Femur (tissue), 1 donor: ENCODE measurements around the gene EIF3D.
A peak's percentile ranks its signal among the peaks of the same experiment; 100 is the strongest.

Experiments used
- DNase-seq: peaks from one replicate; pipeline ENCODE4 v3.0.0-alpha.2; 2017

The EIF3D gene

DNA sequence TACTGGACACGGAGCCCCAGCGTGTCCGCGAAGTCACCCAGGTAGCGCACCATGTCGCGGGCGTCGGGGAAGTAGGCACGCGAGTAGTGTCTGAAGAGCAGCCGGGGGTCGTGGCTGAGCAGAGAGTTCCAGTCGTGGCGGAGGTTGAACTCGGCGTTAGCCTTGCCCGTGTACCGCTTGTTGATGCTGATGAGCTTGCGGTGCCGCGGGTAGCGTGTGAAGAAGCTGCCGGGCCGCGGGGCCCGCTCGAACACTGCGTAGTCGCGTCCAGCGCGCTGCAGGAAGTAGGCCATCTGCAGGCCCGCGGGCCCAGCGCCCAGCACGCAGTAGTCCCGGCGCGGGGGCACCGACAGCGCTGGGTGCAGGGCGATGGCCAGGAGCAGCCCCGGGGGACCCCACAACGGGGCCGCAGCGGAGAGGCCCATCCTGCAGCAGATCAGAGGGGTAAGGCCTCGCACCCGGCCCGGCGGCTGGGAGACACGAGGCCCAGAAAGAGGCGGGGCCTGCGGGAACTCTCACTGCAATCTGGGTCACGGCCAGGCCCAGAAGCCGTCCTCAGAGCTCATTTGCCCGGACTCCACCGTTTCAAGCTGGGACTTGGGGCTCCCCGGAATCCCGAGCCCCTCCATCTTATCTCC lies 22.8 kb downstream of the EIF3D start:
- no peak for DNase-seq

DNA sequence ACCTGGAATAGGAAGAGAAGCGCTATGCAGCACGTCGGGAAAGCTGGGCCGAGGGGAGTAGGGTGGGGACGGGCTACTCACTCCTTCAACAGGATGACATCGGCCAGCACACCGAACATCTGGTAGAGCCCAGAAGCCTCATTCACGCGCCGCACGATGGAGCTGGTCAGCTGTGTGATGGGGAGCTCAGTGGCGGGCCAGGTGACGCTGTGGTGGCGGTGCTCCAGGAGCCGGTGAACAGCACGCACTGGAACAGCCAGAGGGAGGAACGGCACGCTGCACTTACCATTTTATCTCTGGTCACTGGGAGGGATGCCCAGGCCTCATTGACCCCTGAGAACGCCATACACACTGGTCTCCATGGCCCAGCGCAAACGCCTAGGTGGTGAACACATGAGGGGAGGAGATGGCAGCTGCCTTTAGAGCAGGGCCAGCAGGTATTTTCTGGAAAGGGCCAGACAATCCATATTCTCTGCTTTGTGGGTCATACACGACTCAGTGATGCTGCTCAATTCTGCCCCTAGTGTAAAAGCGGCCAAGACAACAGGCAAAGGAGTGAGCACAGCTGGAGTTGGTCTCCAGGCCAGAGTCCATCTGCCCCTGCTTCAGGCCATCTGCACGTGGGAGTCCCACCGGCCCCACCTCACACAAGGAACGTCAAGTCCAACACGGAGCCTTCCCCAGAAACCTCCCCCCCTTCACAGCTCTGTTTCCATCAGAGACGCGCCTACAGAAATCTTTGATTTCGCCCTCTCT lies 30.9 kb downstream of the EIF3D start:
- DNase-seq = no peak

DNA sequence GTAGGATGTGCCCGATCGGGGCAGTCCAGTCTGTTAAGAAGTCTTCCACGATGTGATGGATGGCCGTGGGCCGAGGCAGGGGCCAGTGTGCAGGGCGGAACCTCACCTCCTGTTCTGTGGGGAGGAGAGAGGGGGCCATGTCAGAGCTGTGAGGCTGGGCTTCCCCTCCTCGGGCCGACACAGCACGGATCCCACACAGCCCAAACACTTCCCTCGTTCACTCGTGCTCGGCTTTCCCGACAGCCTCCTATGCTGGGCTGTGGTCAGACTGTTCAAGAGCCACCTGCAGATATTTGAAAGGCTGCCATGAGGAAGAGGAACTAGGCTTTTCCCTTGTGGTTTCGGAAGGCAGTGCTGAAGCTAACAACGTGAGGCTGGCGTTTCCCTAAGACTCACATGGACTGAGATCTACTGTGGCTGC lies 35.3 kb downstream of the EIF3D start:
- DNase-seq = peak; percentile 56

DNA sequence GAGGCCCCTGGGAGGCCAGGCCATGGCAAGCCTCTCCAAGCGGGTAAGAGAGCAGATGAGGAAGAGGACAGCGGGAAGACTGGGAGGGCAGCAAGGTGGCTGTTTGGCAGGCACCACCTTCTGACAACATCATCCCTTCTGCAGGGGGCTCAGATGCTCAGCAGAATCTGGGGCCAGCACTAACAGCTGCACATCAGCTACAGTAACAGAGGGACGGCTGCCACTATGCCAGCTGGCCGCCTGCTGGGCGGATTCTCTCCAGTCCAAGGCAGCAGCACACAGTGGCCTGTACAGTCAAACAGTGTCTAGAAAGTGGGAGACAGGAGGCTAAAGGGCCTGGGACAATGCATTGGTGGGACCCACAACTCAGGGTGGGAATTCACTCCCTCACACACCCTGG lies 36.9 kb downstream of the EIF3D start:
- peak; percentile 69 for DNase-seq

DNA sequence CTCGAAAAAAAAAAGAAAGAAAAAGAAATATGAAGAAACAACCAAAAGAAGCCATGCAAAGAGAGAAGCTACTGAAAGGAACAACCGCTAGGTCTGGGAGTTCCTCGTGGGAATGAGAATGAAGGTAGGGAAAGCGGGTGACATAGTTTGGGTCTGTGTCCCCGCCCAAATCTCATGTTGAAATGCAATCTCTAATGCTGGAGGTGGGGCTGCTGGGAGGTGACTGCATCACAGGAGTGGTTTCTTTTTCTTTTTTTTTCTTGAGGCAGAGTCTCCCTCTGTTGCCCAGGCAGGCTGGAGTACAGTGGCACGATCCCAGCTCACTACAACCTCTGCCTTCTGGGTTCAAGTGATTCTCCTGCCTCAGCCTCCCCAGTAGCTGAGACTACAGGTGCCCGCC lies 37.8 kb downstream of the EIF3D start:
- DNase-seq = no peak

DNA sequence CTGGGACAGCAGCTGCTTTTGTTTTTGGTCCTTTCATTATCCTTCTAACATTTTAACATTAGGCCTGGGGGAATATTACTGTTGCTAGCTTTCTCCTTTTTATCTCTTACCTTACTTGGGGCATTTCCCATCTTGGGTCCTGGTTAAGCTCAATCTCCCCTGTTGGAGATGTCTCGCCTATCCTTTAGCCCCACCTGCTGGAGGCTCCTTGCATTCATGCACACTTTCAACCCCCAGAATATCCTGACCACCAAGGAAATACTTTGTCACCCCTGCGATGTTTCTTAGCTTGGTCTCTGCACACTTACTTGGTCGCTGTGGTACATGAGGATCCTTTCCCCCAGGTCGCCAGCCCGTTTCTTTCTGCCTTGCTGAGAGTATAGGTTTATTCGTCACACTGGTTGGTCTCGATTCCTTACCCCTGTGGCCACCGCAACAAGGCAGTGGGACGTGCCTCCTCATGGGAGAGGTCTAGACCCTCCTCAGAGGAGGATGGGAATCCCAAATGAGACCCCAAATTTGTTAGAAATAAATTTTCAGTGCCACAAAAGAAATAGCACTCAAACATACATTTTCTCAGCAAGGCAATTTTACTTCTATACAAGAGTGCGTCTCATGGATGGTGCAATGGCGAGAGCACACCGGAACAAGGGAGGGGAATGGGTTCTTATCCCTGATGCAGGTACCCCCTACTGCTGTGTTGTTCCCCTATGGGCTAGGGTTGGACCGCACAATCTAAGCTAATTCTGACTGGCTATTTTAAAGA lies 42.2 kb downstream of the EIF3D start:
- DNase-seq = no peak

DNA sequence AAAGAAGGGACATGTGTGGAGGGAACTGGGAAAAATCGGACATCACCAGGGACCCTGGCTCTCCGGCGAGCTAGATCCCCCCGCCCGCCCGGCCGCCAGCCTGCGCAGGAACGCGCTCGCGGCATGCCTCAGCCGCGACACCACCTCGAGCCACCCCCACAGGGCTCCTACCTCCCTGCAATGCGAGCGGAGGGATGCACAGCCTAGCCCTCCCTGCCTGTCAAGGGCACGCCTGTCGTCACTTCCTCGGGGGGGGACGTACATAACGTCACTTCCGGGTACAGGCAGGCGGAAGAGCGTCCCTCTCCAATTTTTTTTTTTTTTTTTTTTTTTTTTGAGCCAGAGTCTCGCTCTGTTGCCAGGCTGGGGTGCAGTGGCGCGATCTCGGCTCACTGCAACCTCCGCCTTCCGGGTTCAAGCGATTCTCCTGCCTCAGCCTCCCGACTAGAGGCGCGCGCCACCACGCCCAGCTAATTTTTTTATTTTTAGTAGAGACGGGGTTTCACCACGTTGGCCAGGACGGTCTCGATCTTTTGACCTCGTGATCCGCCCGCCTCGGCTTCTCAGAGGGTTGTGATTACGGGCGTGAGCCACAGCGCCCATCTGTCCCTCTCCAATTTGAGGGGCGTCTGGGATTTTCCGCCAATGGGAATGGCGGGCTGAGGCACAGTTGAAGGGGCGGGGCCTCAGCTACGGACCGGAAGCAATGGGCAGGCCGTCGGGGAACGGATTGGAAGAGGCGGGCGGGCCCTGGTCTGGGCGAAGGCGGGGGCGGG lies 47.4 kb downstream of the EIF3D start, which contains the start of gene TXN2:
Gene TXN2 (minus strand): TSS at position 248 of the 776 bp plus-strand sequence. CDS start 803 bp downstream, outside the sequence.
- DNase-seq = peak; percentile 99

DNA sequence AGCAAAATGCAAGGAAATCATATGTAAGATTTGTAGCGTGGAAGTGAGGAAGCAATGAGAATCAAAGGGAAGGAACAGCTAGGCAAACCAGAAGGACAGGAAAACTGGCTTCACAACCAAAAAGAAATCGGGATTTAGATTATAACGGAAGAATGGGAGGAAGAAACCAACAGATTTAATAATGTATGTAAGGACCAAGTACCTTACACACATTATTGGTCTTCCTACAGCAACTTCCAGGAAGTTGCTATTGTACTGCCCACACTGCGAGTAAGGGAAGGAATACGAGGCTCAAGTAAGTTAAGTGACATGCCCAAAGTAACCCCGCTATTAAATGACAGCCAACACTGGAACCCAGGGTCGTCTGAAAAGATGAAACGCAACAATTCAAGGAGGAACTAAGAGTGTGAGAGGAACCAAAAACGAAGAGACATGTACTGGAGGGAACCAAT lies 48.0 kb downstream of the EIF3D start:
- no peak for DNase-seq

DNA sequence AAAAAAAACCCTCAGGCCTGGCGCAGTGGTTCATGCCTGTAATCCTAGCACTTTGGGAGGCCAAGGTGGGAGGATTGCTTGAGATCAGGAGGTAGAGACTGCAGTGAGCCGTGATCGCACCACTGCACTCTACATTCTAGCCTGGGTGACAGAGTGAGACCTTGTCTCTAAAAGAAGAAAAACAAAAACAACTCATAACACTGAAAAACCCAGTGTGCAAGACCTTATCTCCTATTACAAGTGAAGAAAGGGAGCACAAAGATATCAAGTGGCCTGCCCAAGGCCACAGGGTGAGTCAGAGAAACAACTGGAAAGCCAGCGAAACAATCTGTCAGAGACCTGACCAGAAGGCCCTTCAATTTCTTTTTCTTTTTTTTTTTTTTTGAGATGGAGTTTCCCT lies 50.0 kb downstream of the EIF3D start:
- DNase-seq = no peak

DNA sequence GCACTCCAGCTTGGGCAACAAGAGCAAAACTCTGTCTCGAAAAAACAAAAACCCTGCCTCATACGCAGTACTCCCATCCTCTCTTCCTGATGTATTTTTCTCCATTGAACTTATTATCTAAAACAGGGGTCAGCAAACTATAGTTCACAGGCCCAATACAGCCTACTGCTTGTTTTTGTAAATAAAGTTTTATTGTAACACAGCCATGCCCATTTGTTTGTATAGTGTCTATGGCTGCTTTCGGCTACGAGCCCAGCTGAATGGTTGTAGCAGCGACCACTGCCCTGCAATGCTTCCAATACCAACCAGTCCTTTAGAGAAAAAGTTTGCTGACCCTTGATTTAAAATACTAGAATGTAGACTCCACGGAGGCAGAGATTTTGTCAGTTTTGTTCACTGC lies 53.6 kb downstream of the EIF3D start:
- no peak for DNase-seq

DNA sequence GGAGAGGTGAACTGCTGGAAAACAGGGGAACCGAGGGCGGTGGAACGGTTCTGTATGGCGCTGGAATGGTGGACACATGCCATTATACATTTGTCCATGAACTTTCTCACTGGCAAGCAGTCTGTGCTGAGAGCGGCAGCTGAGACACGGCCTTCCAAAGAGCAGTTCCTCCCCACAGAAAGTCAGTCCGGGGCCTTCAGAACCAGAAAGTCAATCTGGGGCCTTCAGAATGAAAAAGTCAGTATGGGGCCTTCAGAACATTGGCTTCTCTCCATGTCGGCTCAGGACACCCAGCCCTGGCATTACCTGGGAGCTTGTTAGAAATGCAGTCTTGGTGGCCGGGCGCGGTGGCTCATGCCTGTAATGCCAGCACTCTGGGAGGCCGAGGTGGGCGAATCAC lies 56.3 kb downstream of the EIF3D start:
- DNase-seq = no peak

DNA sequence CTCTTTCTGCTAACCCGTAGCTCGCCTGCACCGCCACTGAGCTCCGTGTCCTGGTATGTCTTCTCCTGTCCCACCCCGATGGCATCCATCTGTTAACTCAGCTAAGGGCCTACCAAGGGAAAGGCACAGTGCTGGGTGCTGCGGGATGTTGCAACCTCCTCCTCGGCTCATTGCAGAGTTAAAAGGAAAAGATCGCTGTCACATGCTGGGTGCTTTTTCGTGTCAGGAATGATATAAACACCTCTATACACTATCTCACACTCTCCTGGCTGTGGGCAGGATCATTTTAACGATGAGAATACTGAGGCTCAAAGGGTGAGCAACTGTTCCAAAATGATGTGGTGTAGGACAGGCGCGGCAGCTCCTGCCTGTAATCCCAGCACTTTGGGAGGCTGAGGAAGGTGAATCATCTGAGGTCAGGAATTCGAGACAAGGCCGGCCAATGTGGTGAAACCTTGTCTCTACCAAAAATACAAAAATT lies 57.6 kb downstream of the EIF3D start:
- no peak for DNase-seq

DNA sequence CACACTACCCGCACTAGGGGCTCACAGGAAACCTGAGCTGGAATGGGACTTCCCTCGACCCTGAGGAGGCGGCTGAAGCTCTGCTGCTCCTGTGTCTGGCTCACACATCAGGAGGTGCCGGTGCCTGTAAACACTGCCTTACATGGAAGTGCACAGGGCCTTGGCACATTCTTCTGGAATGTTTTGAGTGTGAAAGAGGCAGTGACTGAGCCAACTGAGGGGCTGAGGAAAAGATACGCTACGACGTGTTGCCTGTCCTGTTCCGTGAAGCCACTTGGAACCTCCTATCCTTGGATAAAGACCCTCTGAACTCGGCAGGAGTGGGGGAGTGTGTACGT lies 58.0 kb downstream of the EIF3D start:
- DNase-seq = no peak

DNA sequence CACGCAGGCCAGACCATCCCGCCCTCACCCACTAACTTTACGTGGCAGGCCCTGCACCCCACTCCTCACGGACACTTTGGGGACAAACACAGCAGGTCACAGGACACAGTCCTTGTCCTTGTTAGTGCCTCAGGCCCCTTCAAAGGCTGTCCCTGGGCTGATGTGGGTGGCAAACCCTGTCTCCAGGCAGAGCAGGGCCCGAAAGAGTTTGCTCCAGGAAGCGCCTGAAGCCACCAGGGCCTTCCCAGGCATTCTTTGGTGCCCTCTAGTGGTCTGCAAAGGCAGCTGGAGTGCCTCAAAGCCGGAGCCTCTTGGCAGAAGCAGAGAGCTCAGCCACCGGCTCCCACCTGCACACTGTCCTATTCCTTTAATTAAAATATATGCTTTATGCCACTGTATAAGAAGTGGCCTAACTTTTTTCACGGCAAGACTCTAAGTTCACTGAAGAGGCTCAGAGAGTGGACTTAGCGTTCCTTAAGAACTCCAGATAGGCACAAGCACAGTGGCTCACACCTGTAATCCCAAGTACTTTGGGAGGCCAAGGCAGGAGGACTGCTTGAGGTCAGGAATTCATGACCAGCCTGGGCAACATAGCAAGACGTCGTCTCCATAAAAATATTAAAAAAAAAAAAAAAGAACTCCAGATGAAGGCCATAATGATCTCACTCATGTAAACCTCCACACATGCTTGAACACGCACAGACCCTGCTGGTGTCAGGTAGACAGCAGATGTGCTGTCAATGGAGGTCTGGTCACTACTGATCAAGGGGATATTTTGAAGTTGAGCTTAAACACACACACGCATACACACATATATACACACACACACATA lies 58.6 kb downstream of the EIF3D start:
- DNase-seq = peak; percentile 91

DNA sequence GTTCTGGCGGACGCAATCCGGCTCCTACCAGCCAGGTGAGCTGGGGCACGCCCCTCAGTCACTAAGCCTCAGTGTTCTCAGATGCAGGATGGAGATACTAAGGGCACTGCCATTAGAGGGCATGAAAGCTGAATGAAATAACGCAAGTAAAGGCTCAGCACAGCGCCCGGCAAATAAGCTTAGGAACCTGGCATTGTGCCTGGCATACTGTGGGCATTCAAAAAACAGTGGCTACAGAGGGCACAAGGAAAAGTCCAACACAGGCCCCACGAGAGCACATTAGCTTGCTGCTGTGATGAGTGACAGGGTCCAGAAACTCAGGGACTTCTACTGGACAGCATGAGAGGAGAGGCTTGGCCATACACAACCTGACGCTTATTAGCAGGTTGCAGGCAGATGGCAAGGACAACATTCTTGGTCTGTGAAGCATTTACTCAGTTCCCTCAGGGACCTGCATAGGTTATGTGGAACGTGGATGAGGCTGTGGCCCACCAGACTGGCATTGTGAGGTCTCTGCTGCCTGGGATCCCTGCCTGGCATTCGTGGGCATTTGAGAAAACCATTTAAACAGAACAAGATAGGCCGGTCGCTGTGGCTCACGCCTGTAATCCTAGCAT lies 59.8 kb downstream of the EIF3D start:
- no peak for DNase-seq

DNA sequence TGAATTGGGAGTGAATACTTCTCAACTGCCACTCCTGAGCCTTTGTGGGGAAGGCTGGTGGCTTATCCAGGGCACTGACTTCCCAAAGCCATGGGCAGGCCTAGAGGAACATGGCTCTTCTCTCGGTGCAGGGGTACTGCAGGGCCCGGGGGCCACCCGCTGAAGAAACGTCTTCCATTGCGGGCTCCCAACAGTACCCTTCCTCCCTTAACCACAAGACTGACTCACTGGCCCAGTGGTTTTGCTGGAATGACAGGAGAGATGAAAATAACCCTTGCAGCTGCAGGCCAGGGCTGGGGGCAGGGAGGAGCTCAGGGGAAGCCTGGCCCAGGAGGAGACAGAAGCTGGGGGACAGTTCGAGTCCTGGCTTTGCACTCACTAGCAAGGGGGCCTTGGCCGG lies 61.0 kb downstream of the EIF3D start:
- peak; percentile 73 for DNase-seq

DNA sequence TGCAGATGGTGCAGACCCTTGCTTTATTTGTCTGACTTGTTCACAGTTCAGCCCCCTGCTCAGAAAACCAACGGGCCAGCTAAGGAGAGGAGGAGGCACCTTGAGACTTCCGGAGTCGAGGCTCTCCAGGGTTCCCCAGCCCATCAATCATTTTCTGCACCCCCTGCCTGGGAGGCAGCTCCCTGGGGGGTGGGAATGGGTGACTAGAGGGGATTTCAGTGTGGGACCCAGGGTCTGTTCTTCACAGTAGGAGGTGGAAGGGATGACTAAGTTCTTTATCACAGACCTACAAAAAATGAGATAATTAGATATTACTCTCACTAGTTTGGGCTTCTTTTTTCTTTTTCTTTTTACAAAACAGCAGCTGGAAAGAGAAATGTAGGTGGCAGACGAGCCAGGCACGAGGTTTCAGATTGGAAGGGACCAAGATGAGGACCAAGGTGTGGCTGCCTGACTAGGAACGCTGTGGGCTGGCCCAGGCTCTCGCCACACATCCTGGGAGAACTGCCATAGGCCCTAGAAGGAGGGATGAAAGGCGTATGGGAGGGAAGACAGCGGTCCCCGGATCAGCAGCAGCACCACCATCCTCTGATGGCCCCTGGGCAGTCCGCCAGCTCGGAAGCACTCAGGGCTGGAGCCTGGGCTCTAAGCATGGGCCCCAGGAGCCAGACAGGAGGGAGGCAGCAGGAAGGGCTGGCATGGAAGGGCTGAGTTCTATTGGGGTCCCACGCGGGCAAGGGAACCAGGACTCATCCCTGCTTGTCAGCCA lies 61.7 kb downstream of the EIF3D start:
- peak; percentile 74 for DNase-seq

DNA sequence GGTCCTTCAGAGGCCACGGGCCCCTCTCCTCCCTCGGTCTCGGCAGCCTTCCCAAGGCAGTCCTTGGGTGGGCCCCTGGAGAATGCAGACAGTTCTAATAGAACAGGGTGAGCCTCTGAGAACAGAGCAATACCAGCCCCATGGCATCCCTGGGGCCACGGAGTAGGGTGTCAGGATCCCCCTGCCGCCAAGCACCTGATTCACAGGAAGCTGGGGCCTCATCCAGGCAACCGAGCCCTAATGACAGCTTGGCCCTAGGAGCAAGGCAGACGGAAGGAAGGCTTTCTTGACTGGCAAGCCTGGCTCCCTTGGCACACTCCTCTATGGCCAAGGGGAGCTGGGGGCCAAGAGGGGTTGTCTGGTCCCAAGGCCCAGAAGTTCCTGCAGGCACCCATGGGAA lies 62.7 kb downstream of the EIF3D start:
- DNase-seq = no peak

DNA sequence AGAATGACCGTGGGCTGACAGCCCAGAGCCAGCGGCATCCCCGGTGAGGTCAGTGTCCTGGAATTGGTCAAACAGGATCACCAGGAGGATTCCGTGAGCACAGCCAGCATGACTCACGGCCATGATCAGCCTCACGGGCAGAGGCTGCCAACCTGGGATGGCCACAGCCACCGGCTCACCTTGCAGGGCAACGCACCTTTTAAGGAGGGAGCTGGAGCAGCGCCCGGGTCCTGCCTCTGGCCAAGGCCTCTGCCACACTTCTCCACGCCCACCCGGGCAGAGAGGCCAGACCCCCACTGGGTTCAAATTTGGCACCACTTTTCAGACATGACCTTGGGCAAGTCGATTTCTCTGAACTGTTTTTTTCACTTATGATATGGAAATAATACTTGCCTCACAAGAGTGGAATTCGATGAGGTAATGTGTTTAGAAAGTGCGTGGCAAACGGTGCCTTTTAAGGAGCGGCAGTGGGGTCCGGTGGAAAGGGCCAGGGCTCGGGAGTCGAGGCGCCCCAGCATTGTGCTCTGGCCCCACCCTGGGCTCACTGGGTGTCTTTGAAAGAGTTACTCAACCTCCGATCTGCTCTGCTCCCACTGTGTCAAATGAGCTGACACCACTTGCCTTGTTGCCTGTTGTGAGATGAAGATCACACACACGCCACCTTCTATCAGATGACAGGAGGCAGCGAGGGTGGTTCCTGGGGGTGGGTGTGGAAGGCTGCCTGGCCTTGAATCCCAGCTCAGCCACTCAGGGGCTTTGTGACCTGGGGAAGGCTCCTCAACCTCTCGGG lies 63.5 kb downstream of the EIF3D start:
- DNase-seq = no peak

DNA sequence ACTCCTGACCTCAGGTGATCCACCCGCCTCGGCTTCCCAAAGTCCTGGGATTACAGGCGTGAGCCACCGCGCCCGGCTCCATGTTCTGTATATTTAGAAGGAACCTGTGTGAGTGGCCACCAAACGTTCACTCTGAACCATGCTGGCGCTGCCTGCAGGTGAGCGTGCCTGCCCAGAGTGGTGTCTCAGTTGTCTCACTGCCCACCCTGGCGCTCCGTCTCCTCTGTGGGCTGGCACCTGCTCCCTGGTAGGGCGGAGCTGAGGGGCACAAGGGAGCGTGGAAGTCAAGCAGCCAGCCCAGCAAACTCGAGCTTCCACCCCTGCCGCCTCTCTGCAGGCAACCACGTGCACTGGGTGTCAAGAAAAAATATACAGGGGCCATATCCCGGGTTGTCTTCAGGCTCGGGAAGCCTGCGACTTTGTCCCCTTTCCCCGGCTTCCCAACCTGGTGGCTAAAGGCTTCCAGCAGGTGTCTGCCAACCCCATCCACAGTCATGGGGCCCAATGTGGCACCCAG lies 64.2 kb downstream of the EIF3D start:
- DNase-seq = no peak
